GM18868 (cell line): Measurements from ENCODE around the gene SLC6A20.

ENCODE experiments used
- ATAC-seq: cut with Tn5 transposase; IDR thresholded peaks from one replicate; pipeline ENCODE4 v1.9.1; 2021; ENCODE audit warnings: mild to moderate bottlenecking, moderate library complexity; ENCODE audit not compliant: unreplicated experiment

Gene SLC6A20

GRCh38 chr3:45730409-45731154 lies 65.8 kb downstream of the SLC6A20 start:
- peak; percentile 79 for ATAC-seq

- no peak for ATAC-seq
Observed at GRCh38 chr3:45729614-45730013, 66.7 kb downstream of the SLC6A20 start.

DNA sequence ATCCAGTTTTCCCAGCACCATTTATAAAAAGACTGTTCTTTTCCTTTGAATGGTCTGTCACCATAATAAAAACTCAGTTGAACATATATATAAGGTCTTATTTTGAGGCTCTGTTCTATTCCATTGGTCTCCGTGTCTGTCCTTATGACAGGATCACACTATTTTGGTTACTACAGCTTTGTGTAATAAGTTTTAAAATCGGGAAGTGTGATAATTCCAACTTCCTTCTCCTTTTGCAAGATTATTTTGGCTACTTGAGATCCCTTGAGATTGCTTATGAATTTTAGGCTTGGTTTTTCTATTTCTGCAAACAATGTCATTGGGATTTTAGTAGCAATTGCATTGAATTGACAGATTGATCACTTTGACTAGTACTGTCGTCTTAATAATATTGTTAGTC lies 71.4 kb downstream of the SLC6A20 start:
- ATAC-seq: no peak

- ATAC-seq: no peak
Observed at GRCh38 chr3:45719655-45720487, 76.5 kb downstream of the SLC6A20 start.

DNA sequence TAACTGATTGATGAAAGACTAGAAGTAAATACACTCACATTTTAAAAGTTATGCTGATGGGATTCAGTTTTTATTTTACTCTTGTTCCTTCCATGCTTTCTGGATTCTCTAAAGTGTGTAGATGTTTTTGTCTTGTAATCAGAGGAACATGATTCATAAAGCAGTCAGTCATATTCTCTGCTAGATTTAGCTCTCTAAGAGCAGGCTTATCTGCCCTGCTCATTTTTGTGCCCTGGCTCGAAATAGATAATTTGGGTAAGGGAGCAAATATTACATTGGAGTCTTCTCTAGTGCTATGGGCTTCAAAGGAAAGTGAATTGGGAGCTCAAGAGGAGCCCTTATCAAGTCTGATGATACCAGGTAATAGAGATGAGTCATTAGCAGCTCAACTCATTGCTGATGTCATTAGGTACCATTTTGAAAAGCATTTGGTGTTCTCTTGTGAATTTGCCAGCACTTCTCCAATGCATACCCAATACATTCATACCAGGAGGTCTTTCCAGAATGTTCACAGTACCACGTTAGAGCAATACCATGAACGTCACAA lies 79.5 kb downstream of the SLC6A20 start:
- ATAC-seq: no peak

- ATAC-seq: no peak
Observed at GRCh38 chr3:45715945-45716344, 80.4 kb downstream of the SLC6A20 start.

- ATAC-seq: no peak
Observed at GRCh38 chr3:45712434-45713110, 83.8 kb downstream of the SLC6A20 start.

GRCh38 chr3:45711931-45712330 lies 84.4 kb downstream of the SLC6A20 start:
- ATAC-seq: no peak

DNA sequence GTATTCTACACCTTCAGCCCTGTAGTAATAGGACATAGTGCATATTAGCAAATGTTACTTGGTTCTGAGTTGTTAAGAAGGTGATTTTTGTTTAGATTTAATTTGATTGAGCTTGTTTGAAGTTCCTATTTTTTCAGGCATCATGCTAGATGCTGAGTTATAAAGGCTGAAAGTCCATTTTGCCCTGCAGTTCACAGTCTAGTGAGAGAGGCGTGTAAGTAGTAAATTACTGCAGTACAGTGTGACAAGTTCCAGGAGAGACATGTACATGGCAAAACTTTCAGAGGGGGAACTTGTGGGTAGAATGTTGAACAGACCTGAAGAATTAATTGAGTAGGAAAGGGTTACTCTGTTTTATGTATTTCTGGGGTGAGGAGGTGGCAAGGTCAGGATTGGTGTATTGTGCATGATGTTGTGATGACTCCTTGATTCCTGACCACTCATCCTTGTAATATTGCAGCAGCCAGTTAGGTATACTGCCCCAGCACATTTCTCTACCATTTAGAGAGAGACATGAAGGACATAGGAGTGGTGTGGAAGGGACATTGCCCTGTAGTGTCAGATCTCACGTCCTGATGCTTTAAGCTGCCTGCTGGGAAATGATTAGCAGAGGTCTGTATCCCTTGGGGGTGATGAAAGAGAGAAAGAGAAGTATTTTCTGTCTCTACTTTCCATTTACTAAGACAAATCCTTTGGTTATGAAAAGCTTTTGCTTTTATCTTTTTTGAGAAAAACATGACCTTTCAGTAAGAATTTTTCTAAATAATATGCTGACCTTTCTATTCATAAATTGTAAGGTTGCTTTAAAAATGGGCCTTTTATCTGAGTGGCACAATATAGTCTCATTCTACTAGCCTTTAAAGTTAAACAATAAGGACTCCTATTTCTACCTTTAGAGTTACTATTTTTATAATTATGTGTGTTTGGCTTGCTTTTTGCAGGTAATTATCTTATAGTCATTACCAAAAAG lies 90.2 kb downstream of the SLC6A20 start:
- ATAC-seq: no peak
